GM11168 (cell line): Measurements from ENCODE around the gene SPOCK2.

Experiments used
- in situ Hi-C: fragments of 300-500 bp; cut with MboI; formaldehyde crosslinking; loops from one replicate; pipeline ENCODE4 v1.12.0; 2022; ENCODE audit warnings: low sequenced_read_pairs; ENCODE audit not compliant: unreplicated experiment

SPOCK2 gene

GRCh38 chr10:72076756-72077155, 11.6 kb downstream of the SPOCK2 start:
- in situ Hi-C loops, result no loop called here

GRCh38 chr10:72075376-72076115, 12.8 kb downstream of the SPOCK2 start:
- in situ Hi-C loops, result no loop called here

- in situ Hi-C loops, result no loop called here
These were observed 13.6 kb downstream of the SPOCK2 start for GRCh38 chr10:72074574-72075375.

- in situ Hi-C loops, result no loop called here
These were observed 14.4 kb downstream of the SPOCK2 start for GRCh38 chr10:72073708-72074573.

GRCh38 chr10:72072639-72073038, 15.7 kb downstream of the SPOCK2 start:
- in situ Hi-C loops, result no loop called here

GRCh38 chr10:72072046-72072445, 16.3 kb downstream of the SPOCK2 start:
- in situ Hi-C loops, result no loop called here

GRCh38 chr10:72069751-72070526, 18.4 kb downstream of the SPOCK2 start:
- in situ Hi-C loops, result no loop called here

GRCh38 chr10:72068901-72069446, 19.4 kb downstream of the SPOCK2 start:
- in situ Hi-C loops, result no loop called here

- in situ Hi-C loops, result no loop called here
These were observed 20.1 kb downstream of the SPOCK2 start for GRCh38 chr10:72068126-72068765.

GRCh38 chr10:72067463-72068125, 20.8 kb downstream of the SPOCK2 start:
- in situ Hi-C loops, result no loop called here

GRCh38 chr10:72066318-72067284, 21.8 kb downstream of the SPOCK2 start:
- in situ Hi-C loops, result no loop called here

GRCh38 chr10:72065439-72066025, 22.8 kb downstream of the SPOCK2 start:
- in situ Hi-C loops, result no loop called here

- in situ Hi-C loops, result no loop called here
These were observed 24.5 kb downstream of the SPOCK2 start for GRCh38 chr10:72063703-72064391.

- in situ Hi-C loops, result no loop called here
These were observed 25.3 kb downstream of the SPOCK2 start for GRCh38 chr10:72062832-72063702.

- in situ Hi-C loops, result no loop called here
These were observed 26.0 kb downstream of the SPOCK2 start for GRCh38 chr10:72062382-72062781.

GRCh38 chr10:72061930-72062329, 26.4 kb downstream of the SPOCK2 start:
- in situ Hi-C loops, result no loop called here
